K562 (cell line): ENCODE data around the gene CCNI. TPM values are rescaled to one million over a fixed set of nuclear protein-coding genes. Genes with fewer than 3 reads are reported as not detected.

Source experiments
- ATAC-seq: fragments of 200-7000 bp; cut with Tn5 transposase; 3 replicates; pipeline ENCODE4 v1.9.1; 2020; ENCODE audit warnings: moderate library complexity
- BruUV-seq: library from RNA; stranded (reverse); fragments of 400-500 nt; replicated peaks from 2 replicates; lab custom pipeline; 2021; lab: Mats Ljungman, UMichigan
- CTCF ChIA-PET: fragments of 300-600 bp; formaldehyde crosslinking; extraction: SDS; loops from one replicate; lab custom pipeline; 2021; ENCODE audit warnings: low intra/inter-chr PET ratio; lab: Yijun Ruan, JAX
- POLR2A ChIA-PET: fragments of 300-600, 350-650 bp; sonication (Branson Sonifier 250); formaldehyde crosslinking; extraction: SDS; loops from one replicate; lab custom pipeline; 2021; ENCODE audit warnings: antibody characterized with exemption, inconsistent platforms; lab: Yijun Ruan, JAX
- DNase-seq, 4 experiments: peaks; one replicate each; pipeline versions ENCODE4 v3.0.0 to v3.0.0-alpha.2; 2011 to 2018; ENCODE audit warnings: low spot score in 3 of 4, mixed read lengths in 3 of 4; ENCODE audit errors: extremely low read depth in 1 of 4
- FAIRE-seq: peaks from 2 replicates; lab custom pipeline; 2011; peaks lifted over from hg19 to GRCh38; lab: Jason Lieb, UNC
- H2AFZ ChIP-seq: 2 replicates; pipeline ENCODE4 v1.6.0; 2011; ENCODE audit warnings: low read depth, low read length, control low read depth, inconsistent platforms
- H3K27ac ChIP-seq: fragments of 200-600 bp; 3 replicates; pipeline ENCODE4 v1.8.0; 2011; ENCODE audit warnings: low read depth, mild to moderate bottlenecking, control low read depth, inconsistent platforms, low read length, moderate library complexity, mixed read lengths; ENCODE audit errors: extremely low read depth
- H3K27me3 ChIP-seq, 2 experiments: fragments of 300-600 bp in 1 of 2; 2 replicates in 1 of 2; 3 replicates in 1 of 2; pipeline versions ENCODE4 v1.6.0 to v1.8.0; 2011; ENCODE audit warnings: inconsistent platforms in 2 of 2, low read length in 2 of 2, mild to moderate bottlenecking in 1 of 2, mixed read lengths in 1 of 2, moderate library complexity in 1 of 2; ENCODE audit not compliant: control insufficient read depth in 2 of 2, insufficient read depth in 2 of 2
- H3K36me3 ChIP-seq: fragments of 300-600 bp; 3 replicates; pipeline ENCODE4 v1.8.0; 2011; ENCODE audit warnings: mild to moderate bottlenecking, low read length, inconsistent platforms; ENCODE audit not compliant: control insufficient read depth, insufficient read depth
- H3K4me1 ChIP-seq, 2 experiments: fragments of 200-600 bp in 1 of 2; replicated peaks in 1 of 2; 2 replicates in 1 of 2; 3 replicates in 1 of 2; pipeline versions ENCODE4 v1.5.1 to v1.8.0; 2011; ENCODE audit warnings: inconsistent platforms in 2 of 2, low read length in 2 of 2, mild to moderate bottlenecking in 1 of 2, mixed read lengths in 1 of 2, moderate library complexity in 1 of 2; ENCODE audit not compliant: control insufficient read depth in 2 of 2, insufficient read depth in 2 of 2
- H3K4me2 ChIP-seq: 2 replicates; pipeline ENCODE4 v1.6.1; 2011; ENCODE audit warnings: low read length, control low read depth, inconsistent platforms, mixed read lengths; ENCODE audit not compliant: insufficient read depth
- H3K4me3 ChIP-seq: fragments of 200-600 bp; sonication (generic), shearing (Covaris generic); 2 replicates; pipeline ENCODE4 v1.5.1; 2016; ENCODE audit warnings: control low read depth, inconsistent platforms
- H3K79me2 ChIP-seq: fragments of 200-600 bp; 3 replicates; pipeline ENCODE4 v1.8.0; 2011; ENCODE audit warnings: low read length, inconsistent platforms; ENCODE audit not compliant: control insufficient read depth, insufficient read depth
- H3K9ac ChIP-seq, 2 experiments: 2 replicates each; pipeline versions ENCODE4 v1.6.0 to v1.6.1; 2011; ENCODE audit warnings: low read depth in 2 of 2, low read length in 2 of 2, control low read depth in 1 of 2, inconsistent platforms in 1 of 2, mild to moderate bottlenecking in 1 of 2, mixed read lengths in 1 of 2; ENCODE audit not compliant: insufficient read depth in 1 of 2
- H3K9me1 ChIP-seq: one replicate; pipeline ENCODE4 v1.6.0; 2011; ENCODE audit warnings: inconsistent platforms, mild to moderate bottlenecking, low read length, moderate library complexity; ENCODE audit not compliant: control insufficient read depth, insufficient read depth
- H3K9me3 ChIP-seq: replicated peaks from 2 replicates; pipeline ENCODE4 v1.5.1; 2011; ENCODE audit warnings: low read depth, low read length, inconsistent platforms; ENCODE audit not compliant: control insufficient read depth, insufficient read depth
- H4K20me1 ChIP-seq: replicated peaks from 2 replicates; pipeline ENCODE4 v1.6.1; 2011; ENCODE audit warnings: low read length, inconsistent platforms, mixed read lengths; ENCODE audit not compliant: control insufficient read depth, insufficient read depth
- ADNP ChIP-seq: fragments of 200-800 bp; sonication (Bioruptor generic); IDR thresholded peaks from 2 replicates; pipeline ENCODE4 v1.6.1; 2016; ENCODE audit warnings: missing genetic modification characterization, missing compliant biosample characterization
- BCLAF1 ChIP-seq, 2 experiments: fragments of 450-650 bp in 1 of 2; IDR thresholded peaks; 2 replicates each; pipeline ENCODE4 v1.6.1; 2011 to 2017; ENCODE audit warnings: low read depth in 2 of 2, antibody characterized with exemption in 1 of 2, borderline replicate concordance in 1 of 2, low read length in 1 of 2, mild to moderate bottlenecking in 1 of 2, mixed read lengths in 1 of 2; ENCODE audit not compliant: control insufficient read depth in 1 of 2
- ESRRA ChIP-seq: fragments of 450-650 bp; IDR thresholded peaks from 2 replicates; pipeline ENCODE4 v1.6.1; 2014; ENCODE audit warnings: low read depth, mild to moderate bottlenecking, moderate library complexity, borderline replicate concordance
- FOXK1 ChIP-seq: sonication (generic); formaldehyde crosslinking; IDR thresholded peaks from 2 replicates; pipeline ENCODE4 v1.8.0; 2022; ENCODE audit warnings: missing genetic modification reagents, mild to moderate bottlenecking, borderline replicate concordance
- HMBOX1 ChIP-seq: sonication (generic); IDR thresholded peaks from 2 replicates; pipeline ENCODE4 v1.6.1; 2016
- IRF1 ChIP-seq: sonication (generic); formaldehyde crosslinking; IDR thresholded peaks from 2 replicates; pipeline ENCODE4 v1.8.0; 2022; ENCODE audit warnings: missing genetic modification reagents, mild to moderate bottlenecking, borderline replicate concordance
- RFX5 ChIP-seq: IDR thresholded peaks from 2 replicates; pipeline ENCODE4 v1.6.1; 2011; ENCODE audit warnings: low read depth, mild to moderate bottlenecking, improper control_type of control experiment, low read length
- TAF9B ChIP-seq: fragments of 450-650 bp; IDR thresholded peaks from 2 replicates; pipeline ENCODE4 v1.6.1; 2018; ENCODE audit warnings: mild to moderate bottlenecking; ENCODE audit not compliant: partially characterized antibody
- TCF7 ChIP-seq: sonication (generic); IDR thresholded peaks from 2 replicates; pipeline ENCODE4 v1.6.1; 2016; ENCODE audit warnings: antibody characterized with exemption, borderline replicate concordance
- TCFL5 ChIP-seq: fragments of 250-450 bp; sonication (Bioruptor Pico); conservative IDR thresholded peaks from 2 replicates; pipeline ENCODE4 v1.6.1; 2021; ENCODE audit warnings: mild to moderate bottlenecking, moderate library complexity, matching md5 sums
- TFAM ChIP-seq: fragments of 250-450 bp; sonication (Bioruptor Pico); conservative IDR thresholded peaks from 2 replicates; pipeline ENCODE4 v1.5.0; 2021; ENCODE audit warnings: mild to moderate bottlenecking, moderate library complexity
- THRB ChIP-seq: fragments of 450-650 bp; formaldehyde crosslinking; conservative IDR thresholded peaks from 2 replicates; pipeline ENCODE4 v1.4.0; 2022; ENCODE audit warnings: mild to moderate bottlenecking, missing genetic modification characterization
- ZNF507 ChIP-seq: conservative IDR thresholded peaks from 2 replicates; pipeline ENCODE4 v1.6.1; 2017; ENCODE audit warnings: missing genetic modification characterization, missing compliant biosample characterization
- WGBS: fragments of 100-300 bp; shearing (Covaris generic); methylation state at CpG from one replicate; pipeline ENCODE4 v1.1.6; 2016; ENCODE audit warnings: low coverage, mixed read lengths; ENCODE audit not compliant: insufficient coverage; ENCODE audit errors: missing lambda C conversion rate; 5-methylcytosine and 5-hydroxymethylcytosine counted together
- in situ Hi-C: fragments of 300-500 bp; cut with MboI; formaldehyde crosslinking; loops from 4 replicates; pipeline ENCODE4 v1.15.0; 2018; ENCODE audit warnings: inconsistent platforms, mixed read lengths
- intact Hi-C: fragments of 100-400 bp; cut with micrococcal nuclease; formaldehyde crosslinking; loops from 2 replicates; pipeline ENCODE4 v1.14.2; 2022
- polyA plus RNA-seq, 8 experiments: library from polyadenylated mRNA; depleted of rRNA in 4 of 8; stranded (reverse) in 5 of 8; unstranded in 3 of 8; fragments of >200 nt; fragmentation: Nextera tagmentation in 2 of 8; fragmentation: Illumina TruSeq in 1 of 8; extraction: Ambion mirVana in 2 of 8; extraction: Trizol in 1 of 8; gene quantifications; 2 replicates each; pipeline versions ENCODE4 v1.2.1 to v1.2.3, GENCODE V29; 2011 to 2014; ENCODE audit warnings: inconsistent platforms in 1 of 8, missing spikeins in 1 of 8
- total RNA-seq, 7 experiments: library from RNA; depleted of rRNA in 6 of 7; stranded (reverse); fragments of >200 nt in 6 of 7; fragmentation: Illumina TruSeq in 2 of 7; extraction: Trizol in 2 of 7; gene quantifications; 2 replicates each; pipeline versions ENCODE4 v1.2.1 to v1.2.3, GENCODE V29; 2011 to 2021; ENCODE audit warnings: low replicate concordance in 1 of 7
- TF ChIP-seq, protein P1 (sequence below): fragments of 250-450 bp; sonication (Bioruptor Pico); IDR thresholded peaks from 2 replicates; pipeline ENCODE4 v1.5.1; 2021; ENCODE audit warnings: mild to moderate bottlenecking

CCNI gene
- total and polyA plus RNA-seq, 9 of the 15 experiments (the other 6 are each of a cell fraction or from before 2014, with no cell fraction given) = 43.3 to 159 (median 98.5) TPM

GRCh38 chr4:77073981-77074380, 1.8 kb downstream of the CCNI start:
- in situ Hi-C loops (no loop called here), intact Hi-C loops (loop anchor here (2.0 kb wide), 1 partner anchor 83 kb away; the partner anchor contains the start of gene CCNG2)
- Histone ChIP-seq H3K4me3 (peak overlapping the region; percentile 81), H4K20me1 (peaks cover 19% of the 10 kb centered on the region), H3K79me2 (peaks cover 71% of the 10 kb centered on the region), H3K4me1 (peaks cover 3% of the 10 kb centered on the region in 2 experiments; a peak in 2 of 5 replicates), H3K27ac (peak overlapping the region; percentile 53; the same call in 2 of the 3 replicates), H3K4me2 (peak overlapping the region; percentile 99), H3K9me3 (peaks cover 4% of the 10 kb centered on the region), H3K36me3 (peaks cover 2% of the 10 kb centered on the region; the same call in 1 of the 3 replicates), H3K27me3 (no peaks in the 10 kb centered on the region), H3K9ac (peak overlapping the region in 1 of 2 experiments; percentile 99; a peak in 2 of 4 replicates), H2AFZ (no peak overlapping the region), H3K9me1 (no peaks in the 10 kb centered on the region)
- WGBS = 1% methylated on average over 5 of the region's 5 CpGs
- ATAC-seq (peak; percentile 7; the same call in 1 of the 3 replicates), FAIRE-seq (no peak), DNase-seq (peak in 1 of 4 experiments; percentile 18)
- POLR2A ChIA-PET = interaction anchor here (0.6 to 1.4 kb wide), 5 partner anchors 9 to 137 kb away, joined by 3 to 5 read pairs (median 3); no protein-coding TSS in a partner anchor
- CTCF ChIA-PET = no interaction called here
- BruUV-seq = no TSS peak
- TF ChIP-seq TFAM (CRISPR knock-in tag) = no peak
- no peak for TF ChIP-seq TCF7
- peak; percentile 85 for TF ChIP-seq HMBOX1
- TF ChIP-seq, protein P1, sequence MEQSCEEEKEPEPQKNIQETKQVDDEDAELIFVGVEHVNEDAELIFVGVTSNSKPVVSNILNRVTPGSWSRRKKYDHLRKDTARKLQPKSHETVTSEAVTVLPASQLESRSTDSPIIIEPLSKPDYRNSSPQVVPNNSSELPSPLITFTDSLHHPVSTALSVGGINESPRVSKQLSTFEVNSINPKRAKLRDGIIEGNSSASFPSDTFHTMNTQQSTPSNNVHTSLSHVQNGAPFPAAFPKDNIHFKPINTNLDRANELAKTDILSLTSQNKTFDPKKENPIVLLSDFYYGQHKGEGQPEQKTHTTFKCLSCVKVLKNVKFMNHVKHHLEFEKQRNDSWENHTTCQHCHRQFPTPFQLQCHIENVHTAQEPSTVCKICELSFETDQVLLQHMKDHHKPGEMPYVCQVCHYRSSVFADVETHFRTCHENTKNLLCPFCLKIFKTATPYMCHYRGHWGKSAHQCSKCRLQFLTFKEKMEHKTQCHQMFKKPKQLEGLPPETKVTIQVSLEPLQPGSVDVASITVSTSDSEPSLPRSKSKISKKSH (CRISPR knock-in tag) = no peak
- no peak for TF ChIP-seq THRB (CRISPR knock-in tag)
- TF ChIP-seq ADNP (tag) = no peak
- TF ChIP-seq RFX5 = no peak
- TF ChIP-seq TCFL5 = no peak
- no peak for TF ChIP-seq ESRRA
- no peak for TF ChIP-seq TAF9B
- TF ChIP-seq ZNF507 = no peak
- no peak for TF ChIP-seq FOXK1 (CRISPR knock-in tag)
- TF ChIP-seq BCLAF1 (IDR thresholded peaks at IDR 0.05; ENCODE audit: borderline replicate concordance in 1 of 2, control insufficient read depth in 1 of 2, low read depth in 2 of 2, low read length in 1 of 2) = no peak
- no peak for TF ChIP-seq IRF1 (CRISPR knock-in tag)
